ENCODE measurements around the gene GRB10.

The GRB10 gene

GRCh38 chr7:50648076-50648475 lies 134.6 kb downstream of the GRB10 start:
- no peak for ATAC-seq
- TF ChIP-seq ZNF70 (CRISPR knock-in tag; IDR thresholded peaks at IDR 0.05) (no peak), PPARA (CRISPR knock-in tag; IDR thresholded peaks at IDR 0.05; ENCODE audit: borderline replicate concordance) (no peak), OSR1 (CRISPR knock-in tag; IDR thresholded peaks at IDR 0.05) (no peak), GLIS3 (CRISPR knock-in tag; IDR thresholded peaks at IDR 0.05) (no peak), RARB (CRISPR knock-in tag; IDR thresholded peaks at IDR 0.05) (no peak), CSDC2 (CRISPR knock-in tag; IDR thresholded peaks at IDR 0.05) (no peak), ZFP30 (CRISPR knock-in tag; IDR thresholded peaks at IDR 0.05) (no peak), BACH2 (CRISPR knock-in tag; IDR thresholded peaks at IDR 0.05; ENCODE audit: borderline replicate concordance) (no peak), ISL1 (CRISPR knock-in tag; IDR thresholded peaks at IDR 0.05) (no peak), POU6F1 (CRISPR knock-in tag; IDR thresholded peaks at IDR 0.05; ENCODE audit: borderline replicate concordance, low read depth) (no peak), ZNF565 (CRISPR knock-in tag; conservative IDR thresholded peaks at IDR 0.05; ENCODE audit: low read depth) (no peak), ZNF8 (CRISPR knock-in tag; IDR thresholded peaks at IDR 0.05) (no peak), ESRRG (CRISPR knock-in tag; IDR thresholded peaks at IDR 0.05) (no peak)
- TF ChIP-seq, protein P1, sequence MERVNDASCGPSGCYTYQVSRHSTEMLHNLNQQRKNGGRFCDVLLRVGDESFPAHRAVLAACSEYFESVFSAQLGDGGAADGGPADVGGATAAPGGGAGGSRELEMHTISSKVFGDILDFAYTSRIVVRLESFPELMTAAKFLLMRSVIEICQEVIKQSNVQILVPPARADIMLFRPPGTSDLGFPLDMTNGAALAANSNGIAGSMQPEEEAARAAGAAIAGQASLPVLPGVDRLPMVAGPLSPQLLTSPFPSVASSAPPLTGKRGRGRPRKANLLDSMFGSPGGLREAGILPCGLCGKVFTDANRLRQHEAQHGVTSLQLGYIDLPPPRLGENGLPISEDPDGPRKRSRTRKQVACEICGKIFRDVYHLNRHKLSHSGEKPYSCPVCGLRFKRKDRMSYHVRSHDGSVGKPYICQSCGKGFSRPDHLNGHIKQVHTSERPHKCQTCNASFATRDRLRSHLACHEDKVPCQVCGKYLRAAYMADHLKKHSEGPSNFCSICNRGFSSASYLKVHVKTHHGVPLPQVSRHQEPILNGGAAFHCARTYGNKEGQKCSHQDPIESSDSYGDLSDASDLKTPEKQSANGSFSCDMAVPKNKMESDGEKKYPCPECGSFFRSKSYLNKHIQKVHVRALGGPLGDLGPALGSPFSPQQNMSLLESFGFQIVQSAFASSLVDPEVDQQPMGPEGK (CRISPR knock-in tag; IDR thresholded peaks at IDR 0.05; ENCODE audit: borderline replicate concordance), result no peak
- TF ChIP-seq, protein P2, sequence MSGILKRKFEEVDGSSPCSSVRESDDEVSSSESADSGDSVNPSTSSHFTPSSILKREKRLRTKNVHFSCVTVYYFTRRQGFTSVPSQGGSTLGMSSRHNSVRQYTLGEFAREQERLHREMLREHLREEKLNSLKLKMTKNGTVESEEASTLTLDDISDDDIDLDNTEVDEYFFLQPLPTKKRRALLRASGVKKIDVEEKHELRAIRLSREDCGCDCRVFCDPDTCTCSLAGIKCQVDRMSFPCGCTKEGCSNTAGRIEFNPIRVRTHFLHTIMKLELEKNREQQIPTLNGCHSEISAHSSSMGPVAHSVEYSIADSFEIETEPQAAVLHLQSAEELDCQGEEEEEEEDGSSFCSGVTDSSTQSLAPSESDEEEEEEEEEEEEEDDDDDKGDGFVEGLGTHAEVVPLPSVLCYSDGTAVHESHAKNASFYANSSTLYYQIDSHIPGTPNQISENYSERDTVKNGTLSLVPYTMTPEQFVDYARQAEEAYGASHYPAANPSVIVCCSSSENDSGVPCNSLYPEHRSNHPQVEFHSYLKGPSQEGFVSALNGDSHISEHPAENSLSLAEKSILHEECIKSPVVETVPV (CRISPR knock-in tag; IDR thresholded peaks at IDR 0.05), result no peak
- TF ChIP-seq, protein P3, sequence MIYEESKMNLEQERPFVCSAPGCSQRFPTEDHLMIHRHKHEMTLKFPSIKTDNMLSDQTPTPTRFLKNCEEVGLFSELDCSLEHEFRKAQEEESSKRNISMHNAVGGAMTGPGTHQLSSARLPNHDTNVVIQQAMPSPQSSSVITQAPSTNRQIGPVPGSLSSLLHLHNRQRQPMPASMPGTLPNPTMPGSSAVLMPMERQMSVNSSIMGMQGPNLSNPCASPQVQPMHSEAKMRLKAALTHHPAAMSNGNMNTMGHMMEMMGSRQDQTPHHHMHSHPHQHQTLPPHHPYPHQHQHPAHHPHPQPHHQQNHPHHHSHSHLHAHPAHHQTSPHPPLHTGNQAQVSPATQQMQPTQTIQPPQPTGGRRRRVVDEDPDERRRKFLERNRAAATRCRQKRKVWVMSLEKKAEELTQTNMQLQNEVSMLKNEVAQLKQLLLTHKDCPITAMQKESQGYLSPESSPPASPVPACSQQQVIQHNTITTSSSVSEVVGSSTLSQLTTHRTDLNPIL (CRISPR knock-in tag; IDR thresholded peaks at IDR 0.05; ENCODE audit: low read depth), result no peak

DNA sequence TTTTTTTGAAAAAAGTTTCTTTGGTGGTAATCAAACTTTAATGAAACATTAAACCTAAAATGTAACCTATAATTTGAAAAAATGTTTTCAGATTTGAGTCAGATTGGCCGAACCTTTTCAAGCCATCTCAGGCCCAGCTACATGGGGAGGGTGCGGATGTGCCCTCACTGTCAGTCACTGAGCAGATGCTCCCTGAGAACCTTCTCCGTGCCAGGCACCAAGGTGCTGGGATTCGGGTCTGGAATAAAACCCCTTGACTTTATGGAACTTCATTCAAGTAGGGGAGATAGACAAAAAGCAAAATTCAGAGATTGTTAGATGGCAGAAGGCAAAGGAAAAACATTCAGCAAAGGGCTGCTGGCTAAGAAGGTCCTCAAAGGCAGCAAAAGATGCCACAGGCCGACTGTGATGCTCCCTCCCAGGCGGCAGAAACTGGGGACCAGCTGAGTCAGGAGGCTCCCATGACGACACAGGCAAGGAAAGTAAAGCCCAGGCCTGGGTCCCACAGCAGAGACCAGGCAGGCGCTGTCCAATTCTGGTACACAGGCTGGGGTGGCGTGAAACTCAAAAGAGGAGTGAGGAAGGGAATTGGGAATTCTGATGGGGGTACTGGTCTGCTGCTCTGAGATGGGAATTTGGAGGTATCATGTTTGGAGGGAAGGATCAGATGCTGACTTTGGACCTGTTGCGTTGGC lies 135.3 kb downstream of the GRB10 start:
- TF ChIP-seq ZFP30 (CRISPR knock-in tag; IDR thresholded peaks at IDR 0.05) (no peak), CSDC2 (CRISPR knock-in tag; IDR thresholded peaks at IDR 0.05) (no peak), ARNTL (CRISPR knock-in tag; IDR thresholded peaks at IDR 0.05; ENCODE audit: borderline replicate concordance, low read depth) (no peak), POU6F1 (CRISPR knock-in tag; IDR thresholded peaks at IDR 0.05; ENCODE audit: borderline replicate concordance, low read depth) (no peak), ZNF565 (CRISPR knock-in tag; conservative IDR thresholded peaks at IDR 0.05; ENCODE audit: low read depth) (no peak), ZNF70 (CRISPR knock-in tag; IDR thresholded peaks at IDR 0.05) (no peak), ESRRG (CRISPR knock-in tag; IDR thresholded peaks at IDR 0.05) (no peak), ZNF8 (CRISPR knock-in tag; IDR thresholded peaks at IDR 0.05) (no peak), PPARA (CRISPR knock-in tag; IDR thresholded peaks at IDR 0.05; ENCODE audit: borderline replicate concordance) (no peak), TCF4 (CRISPR knock-in tag; IDR thresholded peaks at IDR 0.05; ENCODE audit: borderline replicate concordance) (no peak), BACH2 (CRISPR knock-in tag; IDR thresholded peaks at IDR 0.05; ENCODE audit: borderline replicate concordance) (no peak), OSR1 (CRISPR knock-in tag; IDR thresholded peaks at IDR 0.05) (no peak), ZFP3 (CRISPR knock-in tag; IDR thresholded peaks at IDR 0.05) (no peak), ISL1 (CRISPR knock-in tag; IDR thresholded peaks at IDR 0.05) (no peak), RARB (CRISPR knock-in tag; IDR thresholded peaks at IDR 0.05) (no peak), SNAI2 (CRISPR knock-in tag; IDR thresholded peaks at IDR 0.05) (no peak), TOX (CRISPR knock-in tag; IDR thresholded peaks at IDR 0.05; ENCODE audit: borderline replicate concordance) (no peak)
- TF ChIP-seq, protein P2 (CRISPR knock-in tag; IDR thresholded peaks at IDR 0.05), result no peak
- TF ChIP-seq, protein P4, sequence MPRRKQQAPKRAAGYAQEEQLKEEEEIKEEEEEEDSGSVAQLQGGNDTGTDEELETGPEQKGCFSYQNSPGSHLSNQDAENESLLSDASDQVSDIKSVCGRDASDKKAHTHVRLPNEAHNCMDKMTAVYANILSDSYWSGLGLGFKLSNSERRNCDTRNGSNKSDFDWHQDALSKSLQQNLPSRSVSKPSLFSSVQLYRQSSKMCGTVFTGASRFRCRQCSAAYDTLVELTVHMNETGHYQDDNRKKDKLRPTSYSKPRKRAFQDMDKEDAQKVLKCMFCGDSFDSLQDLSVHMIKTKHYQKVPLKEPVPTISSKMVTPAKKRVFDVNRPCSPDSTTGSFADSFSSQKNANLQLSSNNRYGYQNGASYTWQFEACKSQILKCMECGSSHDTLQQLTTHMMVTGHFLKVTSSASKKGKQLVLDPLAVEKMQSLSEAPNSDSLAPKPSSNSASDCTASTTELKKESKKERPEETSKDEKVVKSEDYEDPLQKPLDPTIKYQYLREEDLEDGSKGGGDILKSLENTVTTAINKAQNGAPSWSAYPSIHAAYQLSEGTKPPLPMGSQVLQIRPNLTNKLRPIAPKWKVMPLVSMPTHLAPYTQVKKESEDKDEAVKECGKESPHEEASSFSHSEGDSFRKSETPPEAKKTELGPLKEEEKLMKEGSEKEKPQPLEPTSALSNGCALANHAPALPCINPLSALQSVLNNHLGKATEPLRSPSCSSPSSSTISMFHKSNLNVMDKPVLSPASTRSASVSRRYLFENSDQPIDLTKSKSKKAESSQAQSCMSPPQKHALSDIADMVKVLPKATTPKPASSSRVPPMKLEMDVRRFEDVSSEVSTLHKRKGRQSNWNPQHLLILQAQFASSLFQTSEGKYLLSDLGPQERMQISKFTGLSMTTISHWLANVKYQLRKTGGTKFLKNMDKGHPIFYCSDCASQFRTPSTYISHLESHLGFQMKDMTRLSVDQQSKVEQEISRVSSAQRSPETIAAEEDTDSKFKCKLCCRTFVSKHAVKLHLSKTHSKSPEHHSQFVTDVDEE (CRISPR knock-in tag; IDR thresholded peaks at IDR 0.05), result no peak
- ATAC-seq, result no peak
